ENCODE results near the gene ALG3. TPM values are rescaled to one million over a fixed set of nuclear protein-coding genes. Genes with fewer than 3 reads are reported as not detected.

Gene ALG3
- total and polyA plus RNA-seq, 9 of the 15 experiments (the other 6 are each of a cell fraction or from before 2014, with no cell fraction given) = 37.5 to 107 (median 80.1) TPM

DNA sequence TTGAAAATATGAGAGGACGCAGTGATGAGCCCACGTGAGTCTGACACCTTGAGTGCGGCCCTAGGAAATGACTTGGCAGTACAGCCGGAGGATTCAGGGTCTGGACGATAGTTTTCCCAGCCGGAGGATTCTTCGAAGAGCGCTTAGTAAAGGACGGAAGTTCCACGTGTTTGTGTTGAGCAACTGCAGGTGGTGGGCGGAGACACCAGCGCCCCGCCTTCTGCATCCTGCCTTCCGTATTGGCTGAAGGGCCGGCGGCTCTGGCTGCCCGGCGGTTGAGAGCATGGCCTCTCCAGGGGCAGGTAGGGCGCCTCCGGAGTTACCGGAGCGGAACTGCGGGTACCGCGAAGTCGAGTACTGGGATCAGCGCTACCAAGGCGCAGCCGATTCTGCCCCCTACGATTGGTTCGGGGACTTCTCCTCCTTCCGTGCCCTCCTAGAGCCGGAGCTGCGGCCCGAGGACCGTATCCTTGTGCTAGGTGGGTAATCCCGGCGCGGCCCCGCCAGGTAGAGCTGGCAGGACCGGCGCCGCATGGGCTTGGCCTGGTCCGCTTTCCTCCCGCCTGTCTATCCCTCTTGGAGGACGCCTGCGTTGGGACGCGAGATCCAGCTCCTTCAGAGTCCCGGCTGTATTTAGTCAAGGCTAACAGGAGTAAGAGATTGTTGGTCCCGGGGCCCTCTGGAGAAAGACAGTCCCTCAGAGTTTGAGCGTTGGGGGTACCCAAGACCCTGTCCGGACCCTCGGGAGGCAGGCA is 827 bp upstream of the ALG3 start, which contains the start of gene EEF1AKMT4 (continued):
- TF ChIP-seq, protein P1, sequence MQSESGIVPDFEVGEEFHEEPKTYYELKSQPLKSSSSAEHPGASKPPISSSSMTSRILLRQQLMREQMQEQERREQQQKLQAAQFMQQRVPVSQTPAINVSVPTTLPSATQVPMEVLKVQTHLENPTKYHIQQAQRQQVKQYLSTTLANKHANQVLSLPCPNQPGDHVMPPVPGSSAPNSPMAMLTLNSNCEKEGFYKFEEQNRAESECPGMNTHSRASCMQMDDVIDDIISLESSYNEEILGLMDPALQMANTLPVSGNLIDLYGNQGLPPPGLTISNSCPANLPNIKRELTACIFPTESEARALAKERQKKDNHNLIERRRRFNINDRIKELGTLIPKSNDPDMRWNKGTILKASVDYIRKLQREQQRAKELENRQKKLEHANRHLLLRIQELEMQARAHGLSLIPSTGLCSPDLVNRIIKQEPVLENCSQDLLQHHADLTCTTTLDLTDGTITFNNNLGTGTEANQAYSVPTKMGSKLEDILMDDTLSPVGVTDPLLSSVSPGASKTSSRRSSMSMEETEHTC (IDR thresholded peaks at IDR 0.05) = peak; percentile 20; the same call in 1 of the 2 replicates
- TF ChIP-seq, protein P2, sequence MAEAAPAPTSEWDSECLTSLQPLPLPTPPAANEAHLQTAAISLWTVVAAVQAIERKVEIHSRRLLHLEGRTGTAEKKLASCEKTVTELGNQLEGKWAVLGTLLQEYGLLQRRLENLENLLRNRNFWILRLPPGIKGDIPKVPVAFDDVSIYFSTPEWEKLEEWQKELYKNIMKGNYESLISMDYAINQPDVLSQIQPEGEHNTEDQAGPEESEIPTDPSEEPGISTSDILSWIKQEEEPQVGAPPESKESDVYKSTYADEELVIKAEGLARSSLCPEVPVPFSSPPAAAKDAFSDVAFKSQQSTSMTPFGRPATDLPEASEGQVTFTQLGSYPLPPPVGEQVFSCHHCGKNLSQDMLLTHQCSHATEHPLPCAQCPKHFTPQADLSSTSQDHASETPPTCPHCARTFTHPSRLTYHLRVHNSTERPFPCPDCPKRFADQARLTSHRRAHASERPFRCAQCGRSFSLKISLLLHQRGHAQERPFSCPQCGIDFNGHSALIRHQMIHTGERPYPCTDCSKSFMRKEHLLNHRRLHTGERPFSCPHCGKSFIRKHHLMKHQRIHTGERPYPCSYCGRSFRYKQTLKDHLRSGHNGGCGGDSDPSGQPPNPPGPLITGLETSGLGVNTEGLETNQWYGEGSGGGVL (CRISPR knock-in tag; IDR thresholded peaks at IDR 0.05) = no peak
- TF ChIP-seq JUN (IDR thresholded peaks at IDR 0.05; ENCODE audit: borderline replicate concordance, low read depth, low read length) (peak; percentile 37; the same call in 1 of the 2 replicates), JUN (CRISPR knock-in tag; IDR thresholded peaks at IDR 0.05; ENCODE audit: borderline replicate concordance) (no peak), ZKSCAN8 (CRISPR knock-in tag; IDR thresholded peaks at IDR 0.05) (no peak), MYC (IDR thresholded peaks at IDR 0.05; ENCODE audit: low read depth, low read length) (peak; percentile 99), MYC (CRISPR knock-in tag; IDR thresholded peaks at IDR 0.05; ENCODE audit: borderline replicate concordance, low read depth) (peak; percentile 56; the same call in 1 of the 2 replicates), HMGN3 (IDR thresholded peaks at IDR 0.05; ENCODE audit: borderline replicate concordance, extremely low read depth, insufficient read length, low read depth, low read length) (peak; percentile 33), CBX3 (IDR thresholded peaks at IDR 0.05; ENCODE audit: borderline replicate concordance in 1 of 2, low read length in 2 of 2) (peak in 1 of 2 experiments; percentile 49; a peak in 1 of 3 replicates), PHF8 (IDR thresholded peaks at IDR 0.05; ENCODE audit: borderline replicate concordance, low read length) (peak; percentile 77; the same call in 1 of the 2 replicates), TFAM (CRISPR knock-in tag; conservative IDR thresholded peaks at IDR 0.05) (no peak), ETV1 (tag; conservative IDR thresholded peaks at IDR 0.05; ENCODE audit: low read depth) (peak; percentile 59), TCF7 (IDR thresholded peaks at IDR 0.05; ENCODE audit: borderline replicate concordance) (no peak), KDM2B (CRISPR knock-in tag; IDR thresholded peaks at IDR 0.05) (peak; percentile 78; the same call in 1 of the 2 replicates), FOXK2 (conservative IDR thresholded peaks at IDR 0.05 in 1 of 2, IDR thresholded peaks at IDR 0.05 in 1 of 2; ENCODE audit: low read depth in 2 of 2) (peak; percentile 96 to 97)
- TF ChIP-seq, protein P3, sequence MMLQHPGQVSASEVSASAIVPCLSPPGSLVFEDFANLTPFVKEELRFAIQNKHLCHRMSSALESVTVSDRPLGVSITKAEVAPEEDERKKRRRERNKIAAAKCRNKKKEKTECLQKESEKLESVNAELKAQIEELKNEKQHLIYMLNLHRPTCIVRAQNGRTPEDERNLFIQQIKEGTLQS (IDR thresholded peaks at IDR 0.05) = peak; percentile 64
- TF ChIP-seq, protein P3 (CRISPR knock-in tag; conservative IDR thresholded peaks at IDR 0.05) = no peak
- TF ChIP-seq, protein P4, sequence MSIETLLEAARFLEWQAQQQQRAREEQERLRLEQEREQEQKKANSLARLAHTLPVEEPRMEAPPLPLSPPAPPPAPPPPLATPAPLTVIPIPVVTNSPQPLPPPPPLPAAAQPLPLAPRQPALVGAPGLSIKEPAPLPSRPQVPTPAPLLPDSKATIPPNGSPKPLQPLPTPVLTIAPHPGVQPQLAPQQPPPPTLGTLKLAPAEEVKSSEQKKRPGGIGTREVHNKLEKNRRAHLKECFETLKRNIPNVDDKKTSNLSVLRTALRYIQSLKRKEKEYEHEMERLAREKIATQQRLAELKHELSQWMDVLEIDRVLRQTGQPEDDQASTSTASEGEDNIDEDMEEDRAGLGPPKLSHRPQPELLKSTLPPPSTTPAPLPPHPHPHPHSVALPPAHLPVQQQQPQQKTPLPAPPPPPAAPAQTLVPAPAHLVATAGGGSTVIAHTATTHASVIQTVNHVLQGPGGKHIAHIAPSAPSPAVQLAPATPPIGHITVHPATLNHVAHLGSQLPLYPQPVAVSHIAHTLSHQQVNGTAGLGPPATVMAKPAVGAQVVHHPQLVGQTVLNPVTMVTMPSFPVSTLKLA (conservative IDR thresholded peaks at IDR 0.05) = peak; percentile 99 to 100
- TF ChIP-seq, protein P5, sequence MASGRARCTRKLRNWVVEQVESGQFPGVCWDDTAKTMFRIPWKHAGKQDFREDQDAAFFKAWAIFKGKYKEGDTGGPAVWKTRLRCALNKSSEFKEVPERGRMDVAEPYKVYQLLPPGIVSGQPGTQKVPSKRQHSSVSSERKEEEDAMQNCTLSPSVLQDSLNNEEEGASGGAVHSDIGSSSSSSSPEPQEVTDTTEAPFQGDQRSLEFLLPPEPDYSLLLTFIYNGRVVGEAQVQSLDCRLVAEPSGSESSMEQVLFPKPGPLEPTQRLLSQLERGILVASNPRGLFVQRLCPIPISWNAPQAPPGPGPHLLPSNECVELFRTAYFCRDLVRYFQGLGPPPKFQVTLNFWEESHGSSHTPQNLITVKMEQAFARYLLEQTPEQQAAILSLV (tag; IDR thresholded peaks at IDR 0.05) = peak; percentile 69

Data from K562 (cell line).